ENCODE results near the gene PLEKHA5. TPM values are rescaled to one million over a fixed set of nuclear protein-coding genes. Genes with fewer than 3 reads are reported as not detected.

The PLEKHA5 gene
- polyA plus RNA-seq, 1 of the 3 experiments (the other 2 are of a cell fraction) = 7.1 TPM

DNA sequence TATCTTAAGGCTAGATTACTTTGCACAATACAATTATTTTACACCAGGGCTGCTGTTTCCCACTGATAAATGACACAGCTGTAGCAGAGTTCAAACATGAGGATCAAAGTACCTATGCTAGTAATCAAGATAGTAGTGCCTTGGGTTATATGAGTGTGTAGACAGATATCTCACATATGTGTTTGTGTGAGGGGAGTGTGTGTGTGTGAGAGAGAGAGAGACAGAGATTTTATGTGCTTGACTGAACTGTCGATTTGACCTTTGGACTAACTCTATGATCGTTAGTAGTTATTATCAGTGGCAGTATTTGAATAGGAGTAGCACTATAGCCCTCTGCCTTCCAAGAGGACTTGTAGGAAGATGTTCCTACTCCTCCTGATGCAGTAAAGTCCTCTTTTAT lies 15.5 kb downstream of the PLEKHA5 start:
- Histone ChIP-seq H3K4me2 (no peak overlapping the region), H3K9me2 (no peaks in the 10 kb centered on the region), H3K9ac (no peak overlapping the region), H3K27ac (ENCODE audit: low read depth in 2 of 2, low read length in 1 of 2) (no peak overlapping the region), H4K20me1 (ENCODE audit: insufficient read depth) (no peaks in the 10 kb centered on the region; the same call in 1 of the 2 replicates), H3K9me3 (no peaks in the 10 kb centered on the region), H3F3A (replicated peaks; ENCODE audit: insufficient read depth) (peaks cover 6% of the 10 kb centered on the region), H3K79me2 (ENCODE audit: insufficient read depth) (peaks cover 22% of the 10 kb centered on the region; the same call in 1 of the 2 replicates), H3K36me3 (replicated peaks in 1 of 2; ENCODE audit: control insufficient read depth in 1 of 2, insufficient read depth in 2 of 2, low read length in 1 of 2) (peaks cover 11 to 23% of the 10 kb centered on the region in 2 experiments), H2AFZ (ENCODE audit: low read depth) (no peak overlapping the region), H3K4me1 (ENCODE audit: control insufficient read depth in 1 of 2, insufficient read depth in 2 of 2, low read depth in 1 of 2, low read length in 1 of 2) (no peaks in the 10 kb centered on the region; a peak in 1 of 4 replicates), H3K27me3 (ENCODE audit: insufficient read depth) (no peaks in the 10 kb centered on the region), H3K4me3 (ENCODE audit: low read depth in 2 of 2, low read length in 1 of 2) (no peak overlapping the region)
- 88% methylated on average over 2 of the region's 2 CpGs for WGBS (ENCODE audit: low lambda C conversion rate)
- DNase-seq = no peak
- ChIA-PET POLR2A (no interaction called here), CTCF (no interaction called here)
- no peak for TF ChIP-seq POLR2AphosphoS5 (IDR thresholded peaks at IDR 0.05; ENCODE audit: low read depth, low read length)
- no peak for TF ChIP-seq FOXJ3 (CRISPR knock-in tag; IDR thresholded peaks at IDR 0.05)
- TF ChIP-seq CHD2 (IDR thresholded peaks at IDR 0.05; ENCODE audit: low read length, partially characterized antibody) = no peak
- TF ChIP-seq TCF12 (IDR thresholded peaks at IDR 0.05) = no peak
- no peak for TF ChIP-seq RAD21 (IDR thresholded peaks at IDR 0.05; ENCODE audit: low read length)
- no peak for TF ChIP-seq SMC3 (IDR thresholded peaks at IDR 0.05; ENCODE audit: low read depth, low read length)
- TF ChIP-seq, protein P1, sequence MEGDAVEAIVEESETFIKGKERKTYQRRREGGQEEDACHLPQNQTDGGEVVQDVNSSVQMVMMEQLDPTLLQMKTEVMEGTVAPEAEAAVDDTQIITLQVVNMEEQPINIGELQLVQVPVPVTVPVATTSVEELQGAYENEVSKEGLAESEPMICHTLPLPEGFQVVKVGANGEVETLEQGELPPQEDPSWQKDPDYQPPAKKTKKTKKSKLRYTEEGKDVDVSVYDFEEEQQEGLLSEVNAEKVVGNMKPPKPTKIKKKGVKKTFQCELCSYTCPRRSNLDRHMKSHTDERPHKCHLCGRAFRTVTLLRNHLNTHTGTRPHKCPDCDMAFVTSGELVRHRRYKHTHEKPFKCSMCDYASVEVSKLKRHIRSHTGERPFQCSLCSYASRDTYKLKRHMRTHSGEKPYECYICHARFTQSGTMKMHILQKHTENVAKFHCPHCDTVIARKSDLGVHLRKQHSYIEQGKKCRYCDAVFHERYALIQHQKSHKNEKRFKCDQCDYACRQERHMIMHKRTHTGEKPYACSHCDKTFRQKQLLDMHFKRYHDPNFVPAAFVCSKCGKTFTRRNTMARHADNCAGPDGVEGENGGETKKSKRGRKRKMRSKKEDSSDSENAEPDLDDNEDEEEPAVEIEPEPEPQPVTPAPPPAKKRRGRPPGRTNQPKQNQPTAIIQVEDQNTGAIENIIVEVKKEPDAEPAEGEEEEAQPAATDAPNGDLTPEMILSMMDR (IDR thresholded peaks at IDR 0.05) = no peak
- TF ChIP-seq EZH2phosphoT487 (IDR thresholded peaks at IDR 0.05; ENCODE audit: borderline replicate concordance, low read depth) = no peak
- TF ChIP-seq MXI1 (IDR thresholded peaks at IDR 0.05; ENCODE audit: low read depth, low read length) = no peak
- no peak for TF ChIP-seq FOXM1 (IDR thresholded peaks at IDR 0.05; ENCODE audit: low read depth)
- no peak for TF ChIP-seq MEF2A (IDR thresholded peaks at IDR 0.05; ENCODE audit: borderline replicate concordance, low read depth)
- no peak for TF ChIP-seq JUND (IDR thresholded peaks at IDR 0.05)

DNA sequence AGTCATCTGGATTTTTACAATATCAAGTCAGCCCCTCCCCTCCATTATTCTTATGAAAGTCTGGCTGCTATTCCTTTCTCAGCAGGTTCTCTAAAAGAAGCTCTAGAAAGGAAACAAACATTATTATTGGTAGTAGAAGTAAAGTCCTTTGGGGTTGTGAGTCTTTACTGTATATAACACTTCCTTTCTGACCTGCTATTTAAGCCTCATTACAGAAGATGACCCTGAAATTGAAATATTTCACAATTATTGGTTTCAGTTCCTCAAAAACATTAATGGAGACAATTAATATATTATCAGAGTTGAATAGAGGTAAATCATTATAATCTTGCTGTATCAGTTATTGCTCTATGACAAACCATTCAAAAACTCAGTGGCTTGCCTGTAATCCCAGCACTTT lies 19.3 kb downstream of the PLEKHA5 start:
- POLR2A ChIA-PET = no interaction called here
- H3K4me3 ChIP-seq (ENCODE audit: low read depth in 2 of 2, low read length in 1 of 2) = no peak overlapping the region
- H3K9me3 ChIP-seq = no peaks in the 10 kb centered on the region
- H3F3A ChIP-seq (replicated peaks; ENCODE audit: insufficient read depth) = no peaks in the 10 kb centered on the region
- no peaks in the 10 kb centered on the region for H3K27me3 ChIP-seq (ENCODE audit: insufficient read depth)
- no peak overlapping the region for H3K4me2 ChIP-seq
- no peak for DNase-seq
- H3K36me3 ChIP-seq (replicated peaks in 1 of 2; ENCODE audit: control insufficient read depth in 1 of 2, insufficient read depth in 2 of 2, low read length in 1 of 2) = peaks cover 6 to 10% of the 10 kb centered on the region in 2 experiments
- H3K9ac ChIP-seq = no peak overlapping the region
- no peaks in the 10 kb centered on the region for H3K79me2 ChIP-seq (ENCODE audit: insufficient read depth)
- no peak overlapping the region for H3K27ac ChIP-seq (ENCODE audit: low read depth in 2 of 2, low read length in 1 of 2)
- no peaks in the 10 kb centered on the region for H3K9me2 ChIP-seq
- H4K20me1 ChIP-seq (ENCODE audit: insufficient read depth) = no peaks in the 10 kb centered on the region; the same call in 1 of the 2 replicates
- no peak overlapping the region for H2AFZ ChIP-seq (ENCODE audit: low read depth)
- CTCF ChIA-PET = interaction anchor here (0.6 to 0.8 kb wide), 2 partner anchors 16 to 1009 kb away, joined by 3 read pairs; no protein-coding TSS in a partner anchor
- no peaks in the 10 kb centered on the region; a peak in 1 of 4 replicates for H3K4me1 ChIP-seq (ENCODE audit: control insufficient read depth in 1 of 2, insufficient read depth in 2 of 2, low read depth in 1 of 2, low read length in 1 of 2)
- TF ChIP-seq POLR2AphosphoS5 (IDR thresholded peaks at IDR 0.05; ENCODE audit: low read depth, low read length) (no peak), RXRA (IDR thresholded peaks at IDR 0.05; ENCODE audit: borderline replicate concordance, low read depth) (no peak), TAF1 (IDR thresholded peaks at IDR 0.05; ENCODE audit: borderline replicate concordance, low read depth, low read length) (no peak), GABPA (IDR thresholded peaks at IDR 0.05; ENCODE audit: low read depth) (no peak), RCOR1 (IDR thresholded peaks at IDR 0.05; ENCODE audit: low read length) (no peak), FOXM1 (IDR thresholded peaks at IDR 0.05; ENCODE audit: low read depth) (no peak), FOXJ3 (CRISPR knock-in tag; IDR thresholded peaks at IDR 0.05) (no peak), TCF12 (IDR thresholded peaks at IDR 0.05) (no peak)
- TF ChIP-seq, protein P2, sequence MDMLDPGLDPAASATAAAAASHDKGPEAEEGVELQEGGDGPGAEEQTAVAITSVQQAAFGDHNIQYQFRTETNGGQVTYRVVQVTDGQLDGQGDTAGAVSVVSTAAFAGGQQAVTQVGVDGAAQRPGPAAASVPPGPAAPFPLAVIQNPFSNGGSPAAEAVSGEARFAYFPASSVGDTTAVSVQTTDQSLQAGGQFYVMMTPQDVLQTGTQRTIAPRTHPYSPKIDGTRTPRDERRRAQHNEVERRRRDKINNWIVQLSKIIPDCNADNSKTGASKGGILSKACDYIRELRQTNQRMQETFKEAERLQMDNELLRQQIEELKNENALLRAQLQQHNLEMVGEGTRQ (IDR thresholded peaks at IDR 0.05; ENCODE audit: borderline replicate concordance, low read depth, low read length) = no peak
- TF ChIP-seq, protein P3, sequence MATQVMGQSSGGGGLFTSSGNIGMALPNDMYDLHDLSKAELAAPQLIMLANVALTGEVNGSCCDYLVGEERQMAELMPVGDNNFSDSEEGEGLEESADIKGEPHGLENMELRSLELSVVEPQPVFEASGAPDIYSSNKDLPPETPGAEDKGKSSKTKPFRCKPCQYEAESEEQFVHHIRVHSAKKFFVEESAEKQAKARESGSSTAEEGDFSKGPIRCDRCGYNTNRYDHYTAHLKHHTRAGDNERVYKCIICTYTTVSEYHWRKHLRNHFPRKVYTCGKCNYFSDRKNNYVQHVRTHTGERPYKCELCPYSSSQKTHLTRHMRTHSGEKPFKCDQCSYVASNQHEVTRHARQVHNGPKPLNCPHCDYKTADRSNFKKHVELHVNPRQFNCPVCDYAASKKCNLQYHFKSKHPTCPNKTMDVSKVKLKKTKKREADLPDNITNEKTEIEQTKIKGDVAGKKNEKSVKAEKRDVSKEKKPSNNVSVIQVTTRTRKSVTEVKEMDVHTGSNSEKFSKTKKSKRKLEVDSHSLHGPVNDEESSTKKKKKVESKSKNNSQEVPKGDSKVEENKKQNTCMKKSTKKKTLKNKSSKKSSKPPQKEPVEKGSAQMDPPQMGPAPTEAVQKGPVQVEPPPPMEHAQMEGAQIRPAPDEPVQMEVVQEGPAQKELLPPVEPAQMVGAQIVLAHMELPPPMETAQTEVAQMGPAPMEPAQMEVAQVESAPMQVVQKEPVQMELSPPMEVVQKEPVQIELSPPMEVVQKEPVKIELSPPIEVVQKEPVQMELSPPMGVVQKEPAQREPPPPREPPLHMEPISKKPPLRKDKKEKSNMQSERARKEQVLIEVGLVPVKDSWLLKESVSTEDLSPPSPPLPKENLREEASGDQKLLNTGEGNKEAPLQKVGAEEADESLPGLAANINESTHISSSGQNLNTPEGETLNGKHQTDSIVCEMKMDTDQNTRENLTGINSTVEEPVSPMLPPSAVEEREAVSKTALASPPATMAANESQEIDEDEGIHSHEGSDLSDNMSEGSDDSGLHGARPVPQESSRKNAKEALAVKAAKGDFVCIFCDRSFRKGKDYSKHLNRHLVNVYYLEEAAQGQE (IDR thresholded peaks at IDR 0.05; ENCODE audit: low read depth, low read length) = no peak
- TF ChIP-seq, protein P4, sequence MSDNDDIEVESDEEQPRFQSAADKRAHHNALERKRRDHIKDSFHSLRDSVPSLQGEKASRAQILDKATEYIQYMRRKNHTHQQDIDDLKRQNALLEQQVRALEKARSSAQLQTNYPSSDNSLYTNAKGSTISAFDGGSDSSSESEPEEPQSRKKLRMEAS (IDR thresholded peaks at IDR 0.05; ENCODE audit: low read depth) = no peak
- TF ChIP-seq, protein P5, sequence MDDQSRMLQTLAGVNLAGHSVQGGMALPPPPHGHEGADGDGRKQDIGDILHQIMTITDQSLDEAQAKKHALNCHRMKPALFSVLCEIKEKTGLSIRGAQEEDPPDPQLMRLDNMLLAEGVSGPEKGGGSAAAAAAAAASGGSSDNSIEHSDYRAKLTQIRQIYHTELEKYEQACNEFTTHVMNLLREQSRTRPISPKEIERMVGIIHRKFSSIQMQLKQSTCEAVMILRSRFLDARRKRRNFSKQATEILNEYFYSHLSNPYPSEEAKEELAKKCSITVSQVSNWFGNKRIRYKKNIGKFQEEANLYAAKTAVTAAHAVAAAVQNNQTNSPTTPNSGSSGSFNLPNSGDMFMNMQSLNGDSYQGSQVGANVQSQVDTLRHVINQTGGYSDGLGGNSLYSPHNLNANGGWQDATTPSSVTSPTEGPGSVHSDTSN (IDR thresholded peaks at IDR 0.05) = no peak
